HEK293T (cell line): ENCODE results near the gene NGEF.

Experiments used
- BHLHE40 ChIP-seq: fragments of 450-650 bp; IDR thresholded peaks from 2 replicates; pipeline ENCODE4 v1.6.1; 2016; ENCODE audit warnings: mild to moderate bottlenecking, moderate library complexity, borderline replicate concordance
- CTBP1 ChIP-seq: fragments of 450-650 bp; IDR thresholded peaks from 2 replicates; pipeline ENCODE4 v1.6.1; 2016; ENCODE audit warnings: borderline replicate concordance
- ELF4 ChIP-seq: fragments of 450-650 bp; IDR thresholded peaks from 2 replicates; pipeline ENCODE4 v1.6.1; 2017; ENCODE audit warnings: antibody characterized with exemption
- FOXM1 ChIP-seq: fragments of 450-650 bp; IDR thresholded peaks from 2 replicates; pipeline ENCODE4 v1.6.1; 2017; ENCODE audit warnings: mild to moderate bottlenecking, borderline replicate concordance
- HDGF ChIP-seq: fragments of 450-650 bp; IDR thresholded peaks from 2 replicates; pipeline ENCODE4 v1.6.1; 2017; ENCODE audit warnings: antibody characterized with exemption, borderline replicate concordance
- L3MBTL2 ChIP-seq: fragments of 450-650 bp; conservative IDR thresholded peaks from 2 replicates; pipeline ENCODE4 v1.6.1; 2016; ENCODE audit warnings: mild to moderate bottlenecking
- LEF1 ChIP-seq: fragments of 450-650 bp; IDR thresholded peaks from 2 replicates; pipeline ENCODE4 v1.6.1; 2017; ENCODE audit warnings: mild to moderate bottlenecking, borderline replicate concordance
- SP1 ChIP-seq: fragments of 450-650 bp; IDR thresholded peaks from 2 replicates; pipeline ENCODE4 v1.6.1; 2017
- SUZ12 ChIP-seq: fragments of 450-650 bp; IDR thresholded peaks from 2 replicates; pipeline ENCODE4 v1.6.1; 2016; ENCODE audit warnings: mild to moderate bottlenecking
- ZNF384 ChIP-seq: fragments of 450-650 bp; IDR thresholded peaks from 2 replicates; pipeline ENCODE4 v1.6.1; 2016
- TF ChIP-seq, protein P1 (sequence below): fragments of 450-650 bp; IDR thresholded peaks from 2 replicates; pipeline ENCODE4 v1.6.1; 2016

DNA sequence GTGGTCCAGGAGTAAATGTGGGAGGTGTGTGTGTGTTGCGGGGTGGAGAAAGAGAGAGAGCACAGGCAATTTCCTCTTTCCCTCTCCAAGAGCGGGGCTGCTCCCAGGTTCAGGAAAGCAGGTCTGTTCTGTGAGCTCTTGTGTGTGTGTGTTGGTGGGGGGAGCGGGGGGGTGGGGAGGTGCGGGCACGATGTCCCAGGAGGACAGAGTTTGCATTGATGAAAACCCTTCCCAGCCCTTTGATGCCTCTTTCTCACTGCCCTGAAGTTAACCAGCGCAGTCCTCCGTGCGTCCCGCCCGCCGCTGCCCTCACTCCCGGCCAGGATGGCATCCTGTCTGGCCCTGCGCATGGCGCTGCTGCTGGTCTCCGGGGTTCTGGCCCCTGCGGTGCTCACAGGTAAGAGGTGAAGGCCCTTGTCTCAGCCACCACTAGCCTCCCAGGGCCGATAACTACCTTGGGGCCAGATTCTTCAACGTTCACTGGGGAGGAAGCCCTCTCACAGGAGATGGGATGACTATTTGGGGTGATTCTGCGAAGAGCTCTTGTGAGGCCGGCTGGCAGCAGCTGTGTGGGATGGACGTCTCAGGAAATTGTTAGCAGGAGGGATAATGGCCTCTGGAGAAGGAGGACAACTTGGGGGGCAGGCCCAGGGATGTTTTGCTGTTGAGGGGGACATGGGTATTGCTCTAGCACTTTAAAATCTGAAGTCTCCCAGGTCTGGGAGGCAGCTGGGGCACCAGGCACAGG is 142.9 kb downstream of the NGEF start, which contains the start of gene SNORC:
- TF ChIP-seq SP1 = no peak
- TF ChIP-seq BHLHE40 = no peak
- TF ChIP-seq HDGF = no peak
- no peak for TF ChIP-seq SUZ12
- TF ChIP-seq CTBP1 = no peak
- no peak for TF ChIP-seq ZNF384
- no peak for TF ChIP-seq ELF4
- no peak for TF ChIP-seq L3MBTL2
- no peak for TF ChIP-seq LEF1
- TF ChIP-seq, protein P1, sequence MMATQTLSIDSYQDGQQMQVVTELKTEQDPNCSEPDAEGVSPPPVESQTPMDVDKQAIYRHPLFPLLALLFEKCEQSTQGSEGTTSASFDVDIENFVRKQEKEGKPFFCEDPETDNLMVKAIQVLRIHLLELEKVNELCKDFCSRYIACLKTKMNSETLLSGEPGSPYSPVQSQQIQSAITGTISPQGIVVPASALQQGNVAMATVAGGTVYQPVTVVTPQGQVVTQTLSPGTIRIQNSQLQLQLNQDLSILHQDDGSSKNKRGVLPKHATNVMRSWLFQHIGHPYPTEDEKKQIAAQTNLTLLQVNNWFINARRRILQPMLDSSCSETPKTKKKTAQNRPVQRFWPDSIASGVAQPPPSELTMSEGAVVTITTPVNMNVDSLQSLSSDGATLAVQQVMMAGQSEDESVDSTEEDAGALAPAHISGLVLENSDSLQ = no peak
- no peak for TF ChIP-seq FOXM1
